HG02571 (cell line): ENCODE data around the gene SLC1A1.

Experiments
- ATAC-seq: cut with Tn5 transposase; IDR thresholded peaks from one replicate; pipeline ENCODE4 v1.9.1; 2021; ENCODE audit warnings: mild to moderate bottlenecking, moderate library complexity; ENCODE audit not compliant: unreplicated experiment

Gene SLC1A1

DNA sequence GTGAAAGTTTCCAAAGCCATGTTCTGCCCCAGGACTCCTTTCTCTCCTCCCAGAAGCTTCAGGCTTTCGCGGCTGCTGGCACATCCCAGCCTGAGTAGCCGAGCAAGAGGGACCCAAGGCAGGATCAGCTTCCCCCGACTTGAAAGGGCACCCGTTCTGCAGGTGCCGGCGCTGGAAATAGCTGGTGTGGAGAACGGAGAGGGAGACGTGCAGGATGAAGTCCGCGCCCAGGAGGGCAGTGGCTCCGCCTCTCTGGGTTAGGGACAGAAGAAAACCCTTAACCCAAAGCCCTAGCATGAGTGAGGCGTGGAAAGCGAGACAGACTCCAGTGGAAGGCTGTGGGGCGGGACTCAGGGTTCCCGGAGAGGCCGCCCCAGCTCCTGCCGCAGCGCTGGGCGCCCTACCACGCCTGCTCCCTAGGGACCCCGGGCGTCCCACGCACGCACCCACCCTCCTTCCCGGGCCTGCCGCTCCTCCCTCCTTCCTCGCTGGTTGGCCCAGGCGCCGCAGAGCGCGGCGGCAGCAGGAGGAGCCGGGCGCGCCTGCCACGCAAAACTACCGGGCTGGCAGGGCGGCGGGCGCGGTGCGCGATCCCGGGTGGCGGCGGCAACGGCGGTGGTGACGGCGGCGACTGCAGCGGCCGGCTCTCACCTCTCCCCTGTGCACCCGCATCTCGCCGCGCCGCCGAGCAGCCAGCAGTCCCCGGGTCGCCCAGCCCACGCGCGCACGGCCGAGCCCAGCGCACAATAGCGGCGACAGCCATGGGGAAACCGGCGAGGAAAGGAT lies at the start of gene SLC1A1:
Gene SLC1A1, plus strand, starts transcription at position 550 of the 786 bp plus-strand sequence. Its CDS starts 212 bp downstream, at position 762.
- peak; percentile 71 for ATAC-seq

DNA sequence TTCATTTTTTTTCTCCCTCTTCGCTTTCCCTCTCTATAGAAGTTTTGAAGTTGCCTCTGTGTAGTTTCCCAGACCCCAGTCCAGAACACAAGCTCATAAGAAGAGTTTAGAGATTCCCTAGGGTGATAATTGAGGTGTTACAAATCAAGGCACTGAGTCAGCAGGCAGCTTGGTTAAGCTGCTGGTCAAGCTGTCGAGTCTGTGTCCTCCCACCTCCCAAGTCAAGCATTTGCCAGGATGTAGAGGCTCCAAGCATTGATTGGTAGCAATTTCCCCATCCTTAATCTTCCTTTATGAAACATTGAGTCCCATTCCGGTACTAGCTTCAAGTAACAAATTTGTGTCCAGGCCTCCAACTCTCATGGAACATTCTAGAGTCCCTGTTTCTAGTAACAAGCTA lies 47.5 kb upstream of the SLC1A1 start:
- no peak for ATAC-seq

DNA sequence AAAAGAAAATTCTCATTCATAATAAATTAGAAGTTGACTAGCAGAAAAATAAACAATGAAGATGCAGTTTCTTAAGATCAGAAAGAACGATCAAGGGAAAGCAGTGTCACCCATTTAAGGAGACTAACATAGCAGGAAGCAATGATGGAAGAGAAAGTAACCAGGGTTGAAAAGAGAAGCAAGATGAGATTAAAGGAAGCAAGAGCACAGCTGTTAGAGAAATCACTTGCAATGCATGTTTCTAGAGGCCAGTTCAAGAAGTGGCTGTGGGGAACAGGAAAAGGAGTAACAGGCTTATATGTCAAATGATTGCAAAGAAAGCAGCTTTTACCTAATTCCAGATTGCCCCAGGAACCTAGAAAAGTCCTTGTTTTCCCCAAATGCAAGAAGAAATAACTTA lies 46.8 kb upstream of the SLC1A1 start:
- ATAC-seq: no peak

DNA sequence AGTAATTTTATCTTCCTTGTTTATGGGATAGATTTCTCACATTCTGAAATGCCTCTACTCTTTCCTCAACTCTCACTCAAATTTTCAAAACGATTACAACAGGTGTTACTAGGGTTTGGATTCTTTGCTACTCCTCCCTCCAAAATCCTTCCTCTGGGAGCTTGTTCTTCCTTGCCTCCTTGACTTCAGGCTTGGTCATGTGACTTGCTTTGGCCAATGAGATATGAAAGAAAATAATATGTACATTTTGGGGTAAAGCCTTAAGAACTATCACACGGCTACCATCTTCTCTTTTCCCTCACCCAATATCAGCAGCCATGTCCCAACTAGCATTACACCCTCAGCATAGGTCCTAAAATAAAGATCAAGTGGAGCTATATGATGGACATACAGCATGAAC lies 28.8 kb upstream of the SLC1A1 start:
- ATAC-seq: no peak

DNA sequence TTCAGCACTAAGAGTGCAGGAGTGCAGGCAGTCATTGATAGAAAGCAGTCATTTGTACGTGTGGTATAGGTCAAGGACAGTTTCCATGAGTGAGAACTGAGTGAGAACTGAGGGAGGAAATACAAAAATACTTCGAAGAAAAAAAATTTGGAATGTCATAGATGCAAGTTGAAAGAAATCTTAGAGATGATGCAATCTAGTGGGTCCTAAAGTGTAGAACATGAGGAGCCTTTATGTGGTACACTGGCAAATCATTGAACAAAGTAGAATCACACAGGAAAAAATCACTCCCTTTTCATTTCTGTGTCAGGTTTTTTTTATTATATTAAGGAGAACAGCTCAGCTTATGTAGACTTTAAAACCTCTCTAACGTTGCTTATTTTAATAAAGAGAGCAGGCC lies 26.4 kb upstream of the SLC1A1 start:
- no peak for ATAC-seq

DNA sequence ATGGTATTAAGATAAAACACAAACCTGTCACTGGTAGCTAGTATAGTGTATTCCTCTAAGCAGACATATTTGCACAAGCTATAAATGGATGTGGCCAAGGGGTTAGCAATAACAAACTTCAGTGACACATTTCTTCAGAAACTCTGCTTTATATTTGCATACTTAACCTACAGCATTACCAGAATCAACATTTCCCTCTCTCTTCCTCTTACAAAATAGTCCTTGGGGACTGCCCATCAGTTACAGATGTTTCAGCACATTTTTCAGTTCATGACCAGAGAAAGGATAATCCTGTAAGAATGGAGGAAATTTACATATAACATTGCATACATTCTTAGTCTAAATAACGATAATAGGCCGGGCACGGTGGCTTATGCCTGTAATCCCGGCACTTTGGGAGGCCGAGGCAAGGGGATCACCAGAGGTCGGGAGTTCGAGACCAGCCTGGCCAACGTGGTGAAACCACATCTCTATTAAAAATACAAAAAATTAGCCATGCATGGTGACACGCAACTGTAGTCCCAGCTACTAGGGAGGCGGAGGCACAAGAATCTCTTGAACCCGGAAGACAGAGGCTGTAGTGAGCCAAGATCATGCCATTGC lies 25.3 kb upstream of the SLC1A1 start:
- ATAC-seq: peak; percentile 92

DNA sequence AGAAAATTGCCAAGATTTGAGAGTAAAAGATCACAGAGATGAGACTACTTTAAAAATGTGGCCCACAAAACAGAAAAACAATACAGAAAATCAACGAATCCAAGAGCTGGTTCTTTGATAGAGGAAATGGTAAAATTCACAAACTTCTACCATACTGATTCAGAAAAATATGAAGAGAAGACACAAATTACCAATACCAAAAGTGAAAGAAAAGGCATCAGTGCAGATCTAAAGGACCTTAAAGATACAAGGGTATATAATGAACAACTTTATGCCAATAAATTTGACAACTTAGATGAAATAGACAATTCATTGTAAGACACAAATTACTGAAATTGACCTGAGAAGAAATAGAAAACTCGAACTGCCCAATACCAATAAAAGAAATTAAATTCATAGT lies 24.4 kb upstream of the SLC1A1 start:
- no peak for ATAC-seq

DNA sequence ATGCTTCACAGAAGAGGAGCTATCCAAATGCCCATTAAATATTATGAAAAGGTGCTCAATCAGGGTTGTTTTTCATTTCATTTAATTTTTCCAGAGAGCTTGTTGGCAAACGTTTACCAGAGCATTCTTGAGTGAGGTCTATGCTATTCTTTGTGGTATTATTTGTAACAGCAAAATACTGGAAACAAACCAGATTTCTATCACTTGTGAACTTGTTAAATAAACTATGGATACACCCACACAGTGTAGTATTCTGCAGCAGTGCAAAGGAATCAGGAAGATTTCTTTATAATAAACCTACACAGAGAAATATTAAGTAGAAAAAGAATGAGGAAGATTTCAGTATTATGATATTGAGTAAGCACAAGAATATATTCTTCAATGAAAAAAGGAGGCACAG lies 15.0 kb upstream of the SLC1A1 start:
- ATAC-seq: no peak

DNA sequence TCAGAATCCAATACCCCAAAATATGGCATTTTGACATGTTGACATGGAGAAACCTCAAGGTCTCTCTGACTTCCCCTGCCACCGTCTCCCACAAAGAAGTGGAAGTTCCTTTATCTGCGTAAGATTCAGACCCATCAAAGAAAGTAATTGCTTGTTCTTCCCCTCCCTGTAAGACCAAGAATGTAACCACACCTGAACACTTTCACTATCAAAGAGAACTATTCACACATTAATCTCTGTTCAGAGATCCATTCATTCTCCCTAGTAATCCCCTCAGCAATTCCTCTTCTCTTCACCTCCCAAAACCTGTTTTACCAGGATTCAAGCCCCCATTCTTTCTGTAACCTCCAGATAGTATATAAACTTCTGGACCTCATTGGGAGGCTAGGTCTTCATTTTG lies 4.1 kb upstream of the SLC1A1 start:
- ATAC-seq: no peak

DNA sequence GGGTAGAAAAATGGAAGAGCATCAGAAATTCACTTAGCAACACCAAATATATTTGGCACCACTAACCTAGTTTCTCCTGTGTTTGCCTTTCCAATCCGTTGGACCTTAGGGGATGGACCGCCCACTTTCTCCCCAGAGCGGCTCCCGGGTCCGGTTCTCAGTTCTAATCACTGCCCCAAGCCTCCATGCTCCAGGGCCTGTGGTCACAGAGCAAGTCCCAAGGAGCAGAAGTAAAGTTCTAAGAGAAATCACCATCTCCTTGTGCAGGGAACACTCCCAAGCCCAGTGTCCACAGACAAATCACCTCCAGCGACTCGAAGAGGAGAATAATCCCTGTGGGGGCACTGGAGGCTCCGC lies 728 bp upstream of the SLC1A1 start:
- ATAC-seq: peak; percentile 12

DNA sequence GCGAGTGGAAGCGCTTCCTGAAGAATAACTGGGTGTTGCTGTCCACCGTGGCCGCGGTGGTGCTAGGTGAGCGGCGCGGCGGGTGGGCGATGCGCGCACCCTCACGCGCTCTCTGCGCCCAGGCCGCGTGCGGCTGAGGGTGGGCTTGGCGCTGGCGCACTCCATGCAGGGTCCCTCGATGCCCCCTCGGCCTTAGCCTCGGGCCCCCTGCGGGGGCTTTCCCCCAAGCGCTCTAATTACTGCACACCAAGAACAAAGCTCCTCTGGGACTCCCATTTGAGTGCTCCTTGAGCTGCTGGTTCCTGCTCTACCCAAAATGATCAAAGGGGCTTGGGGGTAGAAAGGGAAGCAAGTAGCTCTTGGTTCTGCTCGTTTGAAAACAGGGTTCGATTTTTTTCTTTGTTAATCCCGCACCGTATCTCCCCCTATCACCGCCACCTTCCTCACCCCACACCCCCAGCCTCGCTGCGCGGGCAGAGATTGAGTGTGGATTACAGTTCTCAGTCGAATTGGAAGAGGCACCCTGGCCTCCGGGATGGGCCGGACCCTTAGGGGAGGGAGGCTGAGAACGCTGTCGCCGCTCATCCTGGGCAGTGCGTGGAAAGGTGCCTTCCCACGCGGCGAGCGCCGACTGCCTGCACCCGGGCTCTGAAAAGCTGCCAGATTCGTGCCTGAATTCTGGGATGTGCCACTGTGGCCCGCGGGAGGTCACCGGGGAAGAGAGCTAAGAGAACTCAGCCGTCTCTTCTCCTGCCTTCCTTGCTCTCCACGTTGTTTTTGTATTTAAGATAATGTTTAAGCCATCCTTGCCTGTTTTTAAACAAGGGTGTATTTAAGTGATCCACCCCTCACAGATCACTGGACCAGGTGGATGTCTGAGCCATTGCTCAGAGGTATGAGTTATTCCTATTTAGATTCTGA lies 697 bp downstream of the SLC1A1 start:
- ATAC-seq: peak; percentile 17

DNA sequence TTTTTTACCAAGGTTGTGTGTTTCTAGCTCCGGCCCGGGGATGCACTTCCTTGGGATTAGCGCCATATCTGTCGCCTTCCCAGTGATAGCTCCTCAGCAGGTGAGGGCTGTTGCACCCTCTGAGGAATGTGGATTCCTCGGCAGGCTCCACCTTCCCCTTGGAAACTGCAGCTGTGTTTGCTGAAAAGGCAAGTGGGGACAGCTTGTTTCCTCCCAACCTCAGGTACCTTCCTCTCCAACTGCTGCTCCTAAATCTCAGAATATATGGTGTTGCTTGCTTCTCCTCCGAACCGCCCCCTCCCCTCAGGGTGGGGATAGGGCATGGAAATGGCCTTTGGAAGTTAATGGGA lies 1.3 kb downstream of the SLC1A1 start:
- ATAC-seq: no peak

DNA sequence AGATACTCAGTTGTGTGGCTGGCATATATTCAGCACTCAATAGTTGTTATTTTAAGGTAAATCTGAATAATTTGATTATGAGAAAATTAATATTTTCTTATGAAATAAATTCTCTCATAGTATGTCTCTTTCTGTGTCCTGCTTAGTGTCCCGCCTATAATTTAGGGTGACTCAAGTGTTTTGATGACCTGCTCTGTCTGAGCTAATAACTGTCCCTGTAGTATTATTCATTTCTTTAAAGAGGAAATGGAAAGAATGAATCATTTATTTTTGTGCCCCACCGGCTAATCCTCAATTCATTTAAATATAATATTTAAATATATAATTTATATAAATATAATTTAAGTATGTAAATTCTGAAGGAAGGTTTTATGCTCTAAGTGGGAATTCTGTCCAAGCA lies 4.1 kb downstream of the SLC1A1 start:
- ATAC-seq: no peak

DNA sequence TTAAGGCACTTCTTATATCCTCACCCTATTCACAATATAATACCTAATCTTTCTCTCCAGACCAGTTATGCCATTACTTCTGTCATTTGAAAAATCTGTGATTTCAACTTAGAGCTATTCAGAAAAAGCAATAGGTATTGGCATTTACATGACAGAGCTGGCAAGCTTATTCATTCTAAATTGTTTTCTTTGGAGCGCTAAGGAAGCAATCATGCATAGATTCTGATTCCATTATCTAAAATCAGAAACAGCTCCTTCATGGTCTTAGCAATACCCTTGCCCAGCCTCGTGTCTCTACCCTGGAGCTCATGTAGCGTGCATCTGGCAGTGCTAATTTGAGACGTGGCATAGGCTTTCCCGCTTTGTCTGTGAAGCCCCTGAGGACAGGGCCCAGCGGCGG lies 4.5 kb downstream of the SLC1A1 start:
- no peak for ATAC-seq

DNA sequence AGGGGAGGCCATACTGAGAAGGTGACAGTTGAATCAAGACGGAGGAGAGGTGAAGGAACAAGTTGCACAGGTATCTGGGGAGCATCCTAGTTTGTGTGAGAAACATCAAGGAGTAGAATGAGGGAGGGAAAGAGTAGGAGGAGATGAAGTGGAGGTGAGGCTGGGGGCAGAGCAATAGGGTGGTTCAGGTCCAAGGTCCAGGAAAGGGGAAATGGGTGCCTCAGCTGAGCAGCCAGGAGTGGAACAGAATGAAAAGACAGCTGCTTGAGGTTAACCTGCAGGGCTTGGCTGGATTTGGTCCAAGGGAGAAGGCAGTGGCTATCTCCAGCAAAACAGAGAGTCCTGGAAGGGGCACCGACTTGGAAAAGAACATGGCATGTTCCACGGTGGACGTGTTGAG lies 5.3 kb downstream of the SLC1A1 start:
- ATAC-seq: no peak

DNA sequence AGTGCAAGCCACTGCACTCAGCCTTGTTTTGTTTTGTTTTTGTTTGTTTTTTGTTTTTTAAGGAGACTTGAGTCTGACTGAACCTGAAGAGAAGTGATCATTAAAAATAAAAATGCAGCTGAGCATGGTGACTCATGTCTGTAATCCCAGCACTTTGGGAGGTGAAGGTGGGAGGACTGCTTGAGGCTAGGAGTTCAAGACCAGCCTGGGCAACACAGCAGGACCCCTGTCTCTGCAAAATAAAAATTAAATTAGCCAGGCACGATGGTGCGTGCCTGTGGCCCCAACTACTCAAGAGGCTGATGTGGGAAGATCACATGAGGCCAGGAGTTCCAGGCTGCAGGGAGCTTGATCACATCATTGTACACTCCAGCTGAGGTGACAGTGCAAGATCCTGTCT lies 6.2 kb downstream of the SLC1A1 start:
- no peak for ATAC-seq

DNA sequence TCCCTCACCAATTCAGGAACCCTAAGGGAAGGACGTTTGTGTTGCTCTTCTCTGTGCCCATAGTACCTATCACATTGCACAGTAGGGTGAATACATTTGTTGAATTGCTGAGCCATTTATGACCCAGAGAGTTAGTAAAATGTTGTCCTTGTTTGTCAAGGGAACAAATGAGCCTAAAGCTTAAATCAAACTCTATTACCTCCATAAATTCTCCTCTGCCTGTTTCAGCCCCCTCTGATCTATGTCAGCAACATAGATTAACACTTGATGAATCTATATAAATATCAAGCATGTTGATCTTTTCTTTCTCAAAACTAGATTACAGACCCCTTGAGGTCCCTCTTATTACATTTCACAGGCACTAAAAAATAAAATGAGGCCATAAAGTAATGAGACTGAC lies 7.1 kb downstream of the SLC1A1 start:
- no peak for ATAC-seq

DNA sequence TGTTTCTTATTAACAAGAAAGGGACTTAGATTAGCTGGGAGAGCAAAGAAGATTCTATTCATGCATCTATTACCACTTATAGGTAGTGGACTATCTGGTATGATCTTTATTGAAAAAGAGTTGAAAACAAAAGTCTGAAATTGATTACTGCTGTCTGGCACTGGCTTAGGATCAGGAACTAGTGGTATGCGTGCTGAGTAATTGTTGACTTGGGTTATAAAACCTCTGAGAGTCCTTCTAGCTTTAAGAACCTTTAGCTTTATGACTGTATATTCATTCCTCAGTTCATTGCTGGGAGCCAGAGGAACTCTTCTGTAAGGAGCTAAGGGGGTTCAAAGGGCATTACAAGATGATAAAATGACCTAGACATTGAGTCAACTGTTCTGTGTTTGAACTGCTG lies 7.6 kb downstream of the SLC1A1 start:
- no peak for ATAC-seq

DNA sequence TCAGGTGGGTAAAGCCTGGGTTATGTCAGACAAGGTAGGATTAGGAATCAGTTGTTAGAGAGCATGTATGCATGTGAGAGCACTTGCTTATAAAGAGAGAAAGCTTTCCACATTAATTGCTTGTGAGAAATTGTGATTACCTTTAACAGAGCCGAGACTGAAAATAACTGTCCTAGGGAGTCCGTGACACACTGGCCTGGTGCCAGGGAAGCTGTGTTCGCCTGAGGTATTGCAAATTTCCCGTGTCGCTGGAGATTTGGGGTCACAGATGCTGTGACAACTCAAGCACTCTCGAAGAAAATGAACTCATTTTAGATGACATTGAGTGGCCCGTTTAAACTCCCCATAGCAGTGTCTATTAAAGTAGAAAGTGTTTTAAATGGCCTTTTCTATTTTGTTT lies 9.6 kb downstream of the SLC1A1 start:
- ATAC-seq: no peak

DNA sequence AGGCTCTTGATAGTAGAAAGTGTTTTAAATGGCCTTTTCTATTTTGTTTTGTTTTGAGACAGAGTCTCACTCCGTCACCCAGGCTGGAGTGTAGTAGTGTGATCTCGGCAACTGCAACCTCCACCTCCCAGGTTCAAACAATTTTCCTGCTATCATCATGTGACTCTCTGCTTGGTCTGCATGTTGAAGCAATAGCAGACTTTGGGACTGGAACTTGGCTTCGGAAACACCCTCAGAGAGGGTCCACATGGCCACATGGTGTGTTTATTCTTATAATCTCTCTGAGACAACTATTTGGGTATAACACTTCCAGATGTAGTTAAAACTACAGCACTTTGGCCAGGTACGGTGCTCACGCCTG lies 10.9 kb downstream of the SLC1A1 start:
- no peak for ATAC-seq

DNA sequence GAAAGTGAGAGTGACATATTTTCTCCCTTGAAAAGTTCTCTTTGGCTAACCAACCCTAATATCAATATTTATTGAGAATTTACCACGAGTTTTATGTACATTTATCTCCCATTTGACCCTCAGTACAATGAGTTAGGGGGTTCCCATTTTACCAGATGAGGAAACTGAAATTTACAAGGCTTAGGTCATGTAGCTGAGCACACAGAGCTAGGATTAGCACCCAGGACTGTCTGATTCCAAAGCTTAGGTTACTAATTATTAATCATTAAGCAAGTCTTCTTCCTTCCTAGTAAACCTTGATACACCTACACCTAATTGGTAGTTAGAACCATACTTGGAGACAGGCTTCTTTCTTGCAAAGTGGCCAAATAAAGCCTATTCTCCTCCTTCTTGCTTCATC lies 12.2 kb downstream of the SLC1A1 start:
- ATAC-seq: no peak

DNA sequence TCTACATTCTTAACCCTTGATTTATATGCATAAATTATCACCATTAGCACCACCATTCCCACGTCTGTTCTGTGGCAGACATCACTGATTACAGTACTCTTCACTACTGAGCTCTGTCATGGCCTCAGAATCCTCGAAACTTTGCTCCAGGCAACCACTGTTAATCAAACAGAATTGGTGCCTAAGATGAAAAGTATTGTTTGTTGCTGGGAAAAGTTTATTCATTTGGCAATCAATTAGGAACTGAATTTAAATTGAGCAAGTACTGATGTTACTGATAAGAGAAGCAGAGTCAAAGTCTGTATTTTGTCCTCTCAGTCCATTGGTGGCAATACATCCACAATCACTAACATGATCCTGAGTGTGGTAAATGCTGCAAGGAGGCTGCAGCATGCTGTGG lies 12.8 kb downstream of the SLC1A1 start:
- ATAC-seq: no peak
